COR-L47 (cell line): Measurements from ENCODE around the gene GNAO1.
"Not testable (repeated sequence)": the region's sequence is repeated elsewhere in the genome, so short reads cannot be mapped to it uniquely, and the experiment has no call there.

Source experiments
- DNase-seq: peaks from one replicate; lab custom pipeline; 2025; lab: John Stamatoyannopoulos, UW

GNAO1 gene

DNA sequence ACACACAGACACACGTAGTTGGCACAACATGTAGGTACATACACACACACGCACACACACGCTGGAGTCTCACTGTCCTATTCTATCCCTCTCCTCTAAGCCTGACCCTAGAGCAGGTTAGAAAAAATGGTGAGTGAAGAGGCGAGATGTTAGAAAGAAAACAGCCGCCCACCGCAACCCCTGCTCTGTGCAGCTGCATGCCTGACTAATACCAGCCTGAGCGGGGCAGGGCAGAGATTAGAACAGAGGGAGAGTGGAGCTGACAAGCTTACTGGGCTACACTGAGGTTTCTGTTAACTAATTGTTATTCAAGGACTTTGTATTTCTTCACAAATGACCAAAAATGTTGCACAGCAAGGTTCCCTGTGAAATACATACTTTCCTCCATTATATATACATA lies 174.3 kb downstream of the GNAO1 start:
- DNase-seq: no peak

- no peak for DNase-seq
Observed at GRCh38 chr16:56366945-56367344, 175.7 kb downstream of the GNAO1 start.

DNA sequence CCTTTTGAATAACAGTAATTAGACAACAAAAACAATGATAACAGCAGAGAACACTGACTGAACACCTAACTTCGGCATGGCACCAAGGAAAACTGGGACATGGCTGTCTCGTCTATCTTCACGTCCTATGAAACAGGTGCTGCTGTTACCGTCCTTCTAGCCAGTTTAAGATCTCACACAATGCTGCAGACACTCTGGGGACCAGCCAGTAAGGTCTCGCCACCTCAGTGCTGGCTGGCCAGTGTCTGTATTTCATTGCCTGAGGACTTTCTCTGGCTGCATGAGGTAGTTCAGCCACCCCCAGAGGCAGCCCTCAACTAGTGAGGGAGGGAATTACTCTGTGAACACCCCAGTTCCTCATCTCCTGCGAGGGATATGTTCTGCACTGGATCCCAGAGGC lies 176.5 kb downstream of the GNAO1 start:
- no peak for DNase-seq

DNA sequence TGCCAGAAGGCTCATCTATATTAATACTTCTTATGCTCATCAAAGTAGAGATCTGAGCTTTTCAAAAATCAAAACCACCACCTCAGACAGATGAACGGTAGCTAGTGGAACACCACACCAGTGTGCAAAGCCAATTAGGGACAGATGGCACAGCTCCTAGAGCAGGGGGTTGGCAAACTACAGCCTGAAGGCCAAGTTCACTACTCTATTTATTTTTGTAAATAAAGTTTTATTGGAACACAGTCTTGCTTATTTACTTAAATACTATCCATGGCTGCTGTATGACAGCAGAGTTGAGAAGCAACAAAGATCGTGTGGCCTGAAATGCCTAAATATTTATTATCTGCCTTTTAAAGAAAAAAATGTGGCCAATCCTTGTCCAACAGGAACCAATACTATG lies 177.3 kb downstream of the GNAO1 start:
- no peak for DNase-seq

DNA sequence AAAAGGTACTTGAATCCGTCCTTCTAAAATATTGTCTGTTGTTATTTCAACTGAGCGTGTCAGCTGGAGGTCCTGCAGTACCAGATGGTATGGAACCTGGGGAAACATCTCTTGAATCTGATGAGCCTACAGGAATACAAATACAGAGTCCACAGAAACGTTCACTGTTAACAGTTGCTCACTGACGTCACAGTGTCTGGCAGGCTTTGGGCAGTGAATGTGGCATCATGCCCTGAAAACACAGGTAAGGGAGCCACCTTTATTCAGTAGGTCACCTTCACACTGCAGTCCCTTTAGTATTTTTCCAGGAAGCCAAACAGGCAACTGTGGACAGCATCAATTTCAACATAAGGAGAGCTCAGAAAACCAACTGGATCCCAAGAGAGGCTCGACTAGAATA lies 177.9 kb downstream of the GNAO1 start:
- no peak for DNase-seq

DNA sequence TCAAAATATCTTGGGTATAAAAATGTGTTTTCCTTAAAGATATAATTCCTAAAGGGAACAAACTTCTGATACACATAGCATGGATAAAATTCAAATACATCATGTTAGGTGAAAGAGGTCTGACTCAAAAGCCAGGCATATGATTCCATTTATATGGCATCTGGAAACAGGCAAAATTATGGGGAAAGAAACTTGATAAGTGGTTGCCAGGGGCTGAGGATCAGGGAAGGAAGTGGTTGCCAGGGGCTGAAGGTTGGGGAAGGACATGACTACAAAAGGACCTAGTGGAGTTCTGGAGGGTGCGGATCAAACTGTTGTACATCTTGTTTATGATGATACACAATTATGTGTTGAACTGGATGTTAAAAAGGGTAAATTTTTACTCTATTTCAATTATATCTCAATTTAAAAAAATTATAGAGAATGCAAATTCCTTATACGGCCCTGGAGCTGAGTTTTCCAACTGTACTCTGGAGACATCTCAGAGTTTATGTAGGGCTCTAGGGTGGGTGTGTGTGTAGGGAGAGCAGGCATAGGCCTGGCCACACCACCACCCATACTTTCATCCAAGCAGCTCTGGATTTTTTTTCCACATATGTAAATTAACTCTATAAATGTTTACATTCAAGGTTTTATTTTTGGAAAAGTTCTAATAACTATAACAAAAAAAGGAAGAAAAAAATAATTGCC lies 179.0 kb downstream of the GNAO1 start:
- DNase-seq: no peak

GRCh38 chr16:56370875-56371659 lies 179.8 kb downstream of the GNAO1 start:
- DNase-seq: no peak

- DNase-seq: no peak
Observed at GRCh38 chr16:56371660-56371937, 180.3 kb downstream of the GNAO1 start.

DNA sequence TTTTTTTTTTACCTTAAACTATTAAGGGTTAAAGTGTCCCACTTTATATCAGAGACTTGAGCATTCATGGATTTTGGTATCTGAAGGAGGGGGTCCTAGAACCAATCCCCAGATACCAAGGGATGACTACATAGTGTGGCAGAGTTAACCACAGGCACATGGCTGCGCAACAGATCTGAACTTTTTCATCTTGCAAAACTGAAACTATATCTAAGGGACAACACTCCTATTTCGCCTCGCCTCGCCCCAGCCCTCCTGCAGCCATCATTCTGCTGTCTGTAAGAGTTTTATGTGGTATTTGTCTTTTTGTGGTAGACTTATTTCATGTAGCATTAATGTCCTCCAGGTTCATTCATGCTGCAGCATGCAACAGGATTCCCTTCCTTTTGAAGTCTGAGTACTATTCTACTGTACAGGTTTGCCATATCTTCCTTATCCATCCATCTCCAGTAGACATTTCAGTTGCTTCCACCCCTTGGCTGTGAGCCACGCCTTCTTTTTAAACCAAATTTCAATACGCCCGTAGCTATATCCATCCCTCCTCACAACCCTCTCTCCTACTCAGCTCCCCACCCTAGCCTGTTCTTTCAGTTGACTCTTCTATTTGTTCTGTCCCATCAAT lies 180.8 kb downstream of the GNAO1 start:
- DNase-seq: no peak

GRCh38 chr16:56373003-56373402 lies 181.7 kb downstream of the GNAO1 start:
- no peak for DNase-seq

DNA sequence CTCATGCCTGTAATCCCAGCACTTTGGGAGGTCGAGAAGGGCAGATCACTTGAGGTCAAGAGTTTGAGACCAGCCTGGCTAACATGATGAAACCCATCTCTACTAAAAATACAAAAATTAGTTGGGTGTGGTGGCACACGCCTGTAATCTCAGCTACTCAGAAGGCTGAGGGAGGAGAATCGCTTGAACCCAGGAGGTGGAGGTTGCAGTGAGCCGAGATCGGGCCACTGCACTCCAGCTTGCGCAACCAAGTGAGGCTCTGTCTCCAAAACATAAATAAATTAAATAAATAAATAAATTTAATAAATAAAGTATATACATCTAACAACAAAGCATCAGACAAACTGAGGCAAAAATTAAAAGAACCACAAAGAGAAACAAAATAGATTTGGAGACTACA lies 184.5 kb downstream of the GNAO1 start:
- not testable (repeated sequence) for DNase-seq

DNA sequence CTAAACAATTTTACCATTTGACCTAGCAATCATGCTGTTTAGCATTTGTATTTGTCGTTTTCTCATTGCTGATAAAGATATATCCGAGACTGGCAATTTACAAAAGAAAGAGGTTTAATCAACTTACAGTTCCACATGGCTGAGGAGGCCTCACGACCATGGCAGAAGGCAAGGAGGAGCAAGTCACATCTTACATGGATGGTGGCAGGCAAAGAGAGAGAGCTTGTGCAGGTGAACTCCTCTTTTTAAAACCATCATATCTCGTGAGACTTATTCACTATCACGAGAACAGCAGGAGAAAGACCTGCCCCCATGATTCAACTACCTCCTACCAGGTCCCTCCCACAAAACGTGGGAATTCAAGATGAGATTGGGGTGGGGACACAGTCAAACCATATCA lies 187.8 kb downstream of the GNAO1 start:
- DNase-seq: not testable (repeated sequence)

GRCh38 chr16:56380778-56381485 lies 189.6 kb downstream of the GNAO1 start:
- not testable (repeated sequence) for DNase-seq

GRCh38 chr16:56382459-56382858 lies 191.2 kb downstream of the GNAO1 start:
- no peak for DNase-seq

- no peak for DNase-seq
Observed at GRCh38 chr16:56382901-56383355, 191.6 kb downstream of the GNAO1 start.

GRCh38 chr16:56384074-56384721 lies 192.9 kb downstream of the GNAO1 start:
- DNase-seq: no peak

DNA sequence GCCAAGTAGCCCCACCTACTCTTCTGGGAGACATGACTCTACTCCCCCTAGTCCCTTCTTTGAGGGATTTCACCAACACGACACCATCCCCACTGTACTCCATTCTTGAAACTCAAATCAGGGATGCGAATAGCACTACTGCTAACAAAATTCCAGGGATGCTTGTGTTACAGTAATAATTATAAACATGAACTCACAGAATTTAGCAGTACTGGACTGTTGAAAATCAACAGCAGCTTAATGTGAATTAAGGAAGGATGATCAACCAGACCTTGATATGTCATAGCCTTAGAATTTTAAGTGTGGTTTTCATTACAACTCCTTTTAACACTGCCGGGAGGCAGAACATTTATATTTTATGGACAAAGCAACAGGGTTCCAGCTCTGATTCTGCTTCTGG lies 196.1 kb downstream of the GNAO1 start:
- no peak for DNase-seq

GRCh38 chr16:56388209-56388608 lies 196.9 kb downstream of the GNAO1 start:
- no peak for DNase-seq

DNA sequence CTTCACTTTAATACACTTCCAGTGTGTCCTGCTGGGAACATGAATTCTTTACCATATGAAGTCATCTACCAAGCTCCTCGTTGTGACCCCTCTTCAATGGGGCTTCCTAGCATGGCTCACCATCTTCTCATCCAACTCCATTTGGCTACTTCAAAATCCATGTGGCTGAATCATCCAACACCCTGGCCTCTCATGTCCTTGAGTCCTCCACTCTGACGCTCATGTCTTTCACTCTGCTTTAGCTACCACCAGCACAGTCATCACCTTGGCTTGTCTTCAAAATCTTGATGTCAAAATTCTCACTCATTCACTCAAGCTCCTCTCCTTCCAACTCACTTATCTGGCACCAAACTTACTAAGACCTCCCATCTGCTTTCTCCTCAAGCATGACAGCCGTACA lies 198.3 kb downstream of the GNAO1 start:
- no peak for DNase-seq

DNA sequence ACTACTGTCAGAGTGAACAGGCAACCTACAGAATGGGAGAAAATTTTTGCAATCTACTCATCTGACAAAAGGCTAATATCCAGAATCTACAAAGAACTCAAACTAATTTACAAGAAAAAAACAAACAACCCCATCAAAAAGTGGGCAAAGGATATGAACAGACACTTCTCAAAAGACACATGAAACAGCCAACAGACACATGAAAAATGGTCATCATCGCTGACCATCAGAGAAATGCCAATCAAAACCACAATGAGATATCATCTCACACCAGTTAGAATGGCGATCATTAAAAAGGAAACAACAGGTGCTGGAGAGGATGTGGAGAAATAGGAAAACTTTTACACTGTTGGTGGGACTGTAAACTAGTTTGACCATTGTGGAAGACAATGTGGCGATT lies 205.4 kb downstream of the GNAO1 start:
- DNase-seq: not testable (repeated sequence)

GRCh38 chr16:56399047-56399446 lies 207.8 kb downstream of the GNAO1 start:
- DNase-seq: no peak

DNA sequence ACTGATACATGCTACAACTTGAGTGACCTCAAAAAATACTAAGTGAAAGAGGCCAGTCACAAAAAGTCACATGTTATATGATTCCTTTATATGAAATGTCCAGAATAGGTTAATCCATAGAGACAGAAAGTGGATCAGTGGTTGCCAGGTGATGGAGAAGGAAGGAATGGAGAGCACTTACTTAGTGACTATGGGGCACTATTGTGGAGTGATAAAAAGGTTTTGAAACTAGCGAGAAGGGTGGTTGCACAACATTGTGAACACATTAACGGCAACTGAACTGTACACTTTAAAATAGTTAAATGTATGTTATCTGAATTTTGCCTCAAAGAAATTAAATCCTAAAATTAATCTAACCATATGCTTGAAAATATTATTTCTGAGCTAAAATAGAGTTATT lies 208.2 kb downstream of the GNAO1 start:
- no peak for DNase-seq
